NCI-H748 (cell line): ENCODE data around the gene RAD51B.

Experiments
- DNase-seq: peaks from one replicate; lab custom pipeline; 2025; ENCODE audit not compliant: unreplicated experiment; lab: John Stamatoyannopoulos, UW

Gene RAD51B

DNA sequence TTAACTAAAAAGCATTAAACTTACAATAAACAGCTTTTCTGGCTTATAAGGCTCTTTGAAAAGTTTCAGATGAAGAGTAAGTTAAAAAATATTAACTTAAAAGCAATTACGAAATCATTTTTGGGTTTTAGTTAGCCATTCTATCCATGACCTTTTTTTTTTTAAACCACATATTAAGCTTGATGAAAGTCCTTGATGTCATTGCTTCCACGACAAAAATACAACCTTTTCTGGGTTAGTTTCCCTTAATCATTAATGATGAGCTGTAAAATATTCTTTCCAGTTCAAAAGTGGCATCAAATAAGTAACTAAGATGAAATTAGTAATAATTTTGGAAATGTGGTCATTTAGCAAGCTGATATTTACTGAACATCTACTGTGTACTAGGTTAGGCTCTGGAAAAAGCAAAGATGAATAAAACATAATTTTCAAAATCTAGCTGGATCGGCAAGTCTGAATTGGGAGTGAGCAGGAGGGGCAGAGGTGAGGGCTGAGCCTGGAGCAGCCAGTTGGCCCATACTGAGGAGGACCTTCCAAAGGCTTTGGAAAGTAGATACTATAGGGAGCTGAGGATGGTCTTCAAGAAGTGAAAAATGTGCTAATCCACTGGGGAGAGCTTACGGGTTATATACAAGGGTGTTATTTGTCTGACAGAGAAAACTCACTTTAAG, 628.1 kb downstream of the RAD51B start:
- DNase-seq = no peak

DNA sequence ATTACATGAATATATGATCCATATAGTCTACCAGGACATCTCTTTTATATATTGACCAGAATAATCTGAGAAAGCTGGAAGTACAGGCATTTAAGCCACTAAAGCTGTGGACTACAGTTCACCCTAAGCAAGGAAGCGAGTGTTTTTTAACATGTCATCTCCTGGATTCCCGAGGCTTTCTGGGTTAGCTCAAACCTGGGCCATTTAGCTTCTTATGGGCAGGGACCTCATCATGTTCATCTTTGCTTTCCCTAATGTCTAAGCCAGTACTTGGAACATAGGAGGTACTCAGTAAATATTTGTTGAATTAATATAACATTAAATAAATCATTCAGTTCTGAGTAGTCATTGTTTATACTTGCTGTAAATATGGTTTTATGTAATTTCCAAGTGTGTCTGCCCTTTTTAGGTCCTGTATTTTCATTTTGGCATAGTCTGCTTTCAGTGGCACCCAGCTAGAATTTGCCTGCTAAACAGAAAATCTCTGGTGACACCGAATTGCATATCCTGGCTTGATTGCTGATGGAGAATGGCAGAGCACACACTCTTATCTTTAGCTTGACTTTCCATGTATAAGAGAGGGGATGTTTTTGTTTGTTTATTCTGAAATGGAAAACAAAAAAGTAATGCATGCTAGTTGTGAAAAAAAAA, 628.8 kb downstream of the RAD51B start:
- no peak for DNase-seq

- DNase-seq = no peak
Observed at GRCh38 chr14:68449561-68450181, 630.1 kb downstream of the RAD51B start.

- no peak for DNase-seq
Observed at GRCh38 chr14:68450391-68451120, 631.0 kb downstream of the RAD51B start.

GRCh38 chr14:68451696-68452373, 632.3 kb downstream of the RAD51B start:
- DNase-seq = no peak

DNA sequence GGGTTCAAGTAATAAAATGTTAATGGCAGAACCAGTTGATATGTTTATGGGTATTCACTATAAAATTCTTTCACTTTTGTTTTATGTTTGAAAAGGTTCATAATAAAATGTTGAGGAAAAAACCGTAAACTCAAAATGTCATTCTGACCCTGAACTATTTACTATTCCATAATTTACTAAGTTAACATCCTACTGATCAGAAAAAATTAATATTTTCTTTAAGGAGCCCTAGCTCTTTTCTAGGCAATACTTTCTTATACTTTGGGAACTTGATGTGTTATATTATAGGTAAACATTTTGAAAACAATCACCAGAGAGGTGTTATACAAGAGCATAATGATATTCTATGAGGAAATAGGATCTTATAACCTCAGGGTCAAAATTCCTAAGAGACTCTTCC, 638.7 kb downstream of the RAD51B start:
- DNase-seq = no peak

DNA sequence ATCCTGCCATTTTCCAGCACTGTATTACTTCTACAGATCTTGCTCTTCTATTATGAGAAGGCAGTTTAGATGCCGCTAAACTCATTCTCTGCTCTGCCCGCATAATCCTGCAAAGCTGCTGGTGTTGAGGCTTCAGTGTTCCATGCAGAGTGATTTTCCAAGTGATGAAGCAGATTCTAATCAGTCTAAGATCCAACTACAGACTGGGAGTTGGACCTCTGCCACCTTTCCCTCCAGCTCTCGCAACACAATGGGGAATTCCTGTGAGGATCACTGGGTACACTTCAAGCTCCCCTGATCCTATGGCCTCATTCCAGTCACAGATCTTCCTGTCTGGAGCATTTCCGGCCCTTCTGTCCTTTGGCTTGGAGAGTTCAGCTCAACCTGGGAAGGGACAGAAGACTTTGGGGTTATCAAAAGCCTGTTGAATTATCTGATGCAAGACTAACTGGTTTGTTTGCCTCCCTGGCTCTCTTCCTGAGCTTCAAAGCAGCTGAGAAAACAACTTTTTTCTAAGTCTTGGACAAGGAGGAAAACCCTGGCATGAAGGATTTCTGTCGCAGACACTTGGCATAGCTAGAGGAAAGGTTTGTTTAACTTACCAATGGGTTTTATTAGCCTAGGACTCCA, 639.4 kb downstream of the RAD51B start:
- DNase-seq = no peak

DNA sequence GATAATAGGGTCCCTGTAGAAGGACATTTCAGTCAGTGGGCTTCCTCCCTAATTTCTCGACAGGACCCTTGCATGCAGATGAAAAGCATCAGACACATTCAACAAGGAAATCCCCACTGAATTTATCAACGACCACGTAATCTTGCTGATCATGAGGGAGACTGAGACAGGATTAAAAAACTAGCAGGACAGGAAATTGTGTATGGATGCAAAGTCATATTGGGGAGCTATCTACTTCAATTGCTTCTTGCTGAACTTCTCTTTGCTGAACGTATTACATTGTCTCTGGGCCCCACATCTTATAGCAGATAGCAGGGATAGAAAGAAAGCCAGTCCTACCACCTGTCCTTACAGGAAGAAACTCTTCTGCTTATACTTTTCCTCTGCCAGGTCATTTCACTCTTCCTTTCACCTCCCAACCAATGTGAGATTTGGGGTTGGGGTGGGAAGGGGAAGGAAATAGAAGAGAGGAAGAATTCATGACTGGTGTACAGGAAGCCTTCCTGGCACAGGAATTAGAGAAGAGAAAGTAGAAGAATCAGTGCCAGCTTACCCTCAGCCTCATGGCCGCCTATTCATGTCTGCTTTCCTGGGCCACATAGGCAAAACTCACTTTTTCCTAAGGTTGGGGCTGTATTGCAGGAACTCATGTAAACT, 640.0 kb downstream of the RAD51B start:
- no peak for DNase-seq

GRCh38 chr14:68460541-68460940, 641.0 kb downstream of the RAD51B start:
- no peak for DNase-seq

DNA sequence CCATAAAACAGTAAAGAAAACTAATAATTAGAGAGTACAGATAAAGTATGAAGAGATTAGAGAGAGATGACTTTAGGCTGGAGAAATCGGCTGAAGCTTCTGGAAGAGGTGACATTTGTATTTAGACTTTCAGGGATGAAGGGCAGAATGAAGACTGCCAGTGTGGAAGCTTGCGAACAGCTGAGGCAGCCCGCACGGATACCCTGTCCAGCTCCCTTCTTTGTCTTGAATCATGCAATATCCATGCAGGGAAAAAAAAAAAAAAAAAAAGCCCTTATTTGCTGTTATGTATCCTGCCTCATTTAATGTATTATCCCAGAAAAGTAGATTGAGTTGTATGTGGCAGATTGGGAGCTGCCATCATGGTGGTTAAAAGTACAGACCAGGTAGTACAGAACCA, 641.5 kb downstream of the RAD51B start:
- DNase-seq = no peak

GRCh38 chr14:68462683-68463082, 643.1 kb downstream of the RAD51B start:
- DNase-seq = no peak

GRCh38 chr14:68463299-68463698, 643.7 kb downstream of the RAD51B start:
- DNase-seq = no peak

- no peak for DNase-seq
Observed at GRCh38 chr14:68463705-68464374, 644.3 kb downstream of the RAD51B start.

- DNase-seq = no peak
Observed at GRCh38 chr14:68464711-68465110, 645.1 kb downstream of the RAD51B start.

DNA sequence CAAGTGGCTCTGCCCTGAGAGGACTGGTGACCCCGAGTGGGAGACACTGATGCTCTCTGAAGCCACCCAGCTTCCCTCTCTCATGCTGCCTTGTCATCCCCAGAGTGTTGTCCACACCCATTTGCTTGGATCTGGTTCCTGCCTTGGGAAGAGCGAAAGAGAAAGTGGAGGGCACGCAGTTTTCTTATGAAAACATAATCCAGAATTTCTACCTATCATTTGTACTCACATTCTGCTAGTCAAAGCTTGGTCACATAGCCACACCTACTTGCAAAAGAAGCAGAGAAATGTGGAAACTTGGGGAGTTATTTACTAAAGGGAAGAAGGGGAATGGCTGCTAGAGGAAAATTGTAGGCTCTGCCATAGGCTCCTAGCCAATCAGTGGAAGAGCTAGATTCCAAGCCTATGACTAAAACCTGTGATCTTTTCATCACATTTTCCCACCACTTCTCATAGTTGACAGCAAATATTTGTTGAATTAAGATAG, 647.0 kb downstream of the RAD51B start:
- no peak for DNase-seq

- no peak for DNase-seq
Observed at GRCh38 chr14:68467425-68467824, 647.8 kb downstream of the RAD51B start.

- DNase-seq = no peak
Observed at GRCh38 chr14:68468437-68469207, 649.0 kb downstream of the RAD51B start.

DNA sequence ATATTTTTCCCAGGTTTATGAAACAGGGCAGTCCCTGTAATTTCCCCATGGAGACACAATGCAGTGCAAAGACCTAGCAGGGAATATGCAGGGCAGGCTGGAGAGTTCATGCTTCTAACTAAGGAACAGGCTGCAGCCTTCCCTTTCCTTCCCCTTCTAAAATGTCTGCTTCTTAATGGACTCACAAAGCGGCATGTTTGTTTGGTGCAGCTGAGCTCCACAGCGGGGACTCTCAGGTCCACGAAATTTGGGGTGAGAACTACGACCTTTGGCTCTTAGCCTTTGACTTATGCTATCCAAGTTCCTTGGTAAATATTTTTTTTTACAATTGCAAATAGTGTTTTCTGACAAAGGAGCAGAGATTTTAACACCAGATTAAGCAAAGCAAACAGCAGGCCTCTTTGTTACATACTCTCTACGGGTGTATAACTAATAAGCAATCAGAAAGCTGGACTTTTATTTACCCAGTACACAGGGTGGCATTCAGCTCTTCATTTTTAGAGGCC, 649.7 kb downstream of the RAD51B start:
- DNase-seq = peak; percentile 38

- no peak for DNase-seq
Observed at GRCh38 chr14:68470361-68470760, 650.8 kb downstream of the RAD51B start.
